A549 (cell line): ENCODE data around the gene SLC16A4.

Source experiments
- BHLHE40 ChIP-seq: IDR thresholded peaks from 2 replicates; pipeline ENCODE4 v1.6.1; 2012; ENCODE audit warnings: low read depth, low read length, inconsistent platforms
- CTCF ChIP-seq: fragments of >200 bp; sonication (Bioruptor Twin); formaldehyde crosslinking; IDR thresholded peaks from 3 replicates; pipeline ENCODE4 v1.5.1; 2016
- EP300 ChIP-seq, 2 experiments: fragments of >200 bp; sonication (Bioruptor Twin); formaldehyde crosslinking; IDR thresholded peaks; 2 replicates in 1 of 2; 3 replicates in 1 of 2; pipeline ENCODE4 v1.6.1; 2016 to 2017
- USF2 ChIP-seq: fragments of 450-650 bp; IDR thresholded peaks from 2 replicates; pipeline ENCODE4 v1.6.1; 2014; ENCODE audit warnings: antibody characterized with exemption

DNA sequence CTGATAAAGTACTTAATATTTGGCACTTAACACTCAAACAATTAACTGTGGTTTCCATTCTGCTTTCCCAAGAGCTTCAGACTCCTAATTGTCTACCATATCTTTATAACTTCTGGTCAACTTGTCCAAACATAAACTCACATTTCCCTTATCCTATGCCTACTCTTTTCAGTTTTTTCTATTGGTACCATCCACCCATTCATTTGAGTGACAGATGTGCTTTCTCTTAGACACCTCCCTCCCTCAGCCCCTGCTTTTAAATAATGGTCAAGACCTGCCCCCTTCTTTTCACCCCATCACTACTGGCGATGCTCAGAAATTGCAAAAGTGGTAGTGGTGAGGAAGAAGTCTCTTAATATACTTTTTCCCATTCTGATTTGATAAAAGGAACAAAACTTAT lies 5.5 kb downstream of the SLC16A4 start:
- TF ChIP-seq CTCF (no peak), BHLHE40 (no peak), USF2 (no peak), EP300 (IDR thresholded peaks at IDR 0.05) (no peak)
